Suppressor macrophage treated with lipopolysaccharide for 4 hours (primary cell): ENCODE data around the gene PGA5.
"Not testable (repeated sequence)": the region's sequence is repeated elsewhere in the genome, so short reads cannot be mapped to it uniquely, and the experiment has no call there.

Experiments
- DNase-seq: peaks from one replicate; pipeline ENCODE4 v3.0.0-alpha.2; 2020

PGA5 gene

GRCh38 chr11:61240875-61241274, at the start of gene PGA5:
Gene PGA5 (plus strand): TSS chr11:61241175. CDS start chr11:61241227, 52 bp downstream.
- not testable (repeated sequence) for DNase-seq

DNA sequence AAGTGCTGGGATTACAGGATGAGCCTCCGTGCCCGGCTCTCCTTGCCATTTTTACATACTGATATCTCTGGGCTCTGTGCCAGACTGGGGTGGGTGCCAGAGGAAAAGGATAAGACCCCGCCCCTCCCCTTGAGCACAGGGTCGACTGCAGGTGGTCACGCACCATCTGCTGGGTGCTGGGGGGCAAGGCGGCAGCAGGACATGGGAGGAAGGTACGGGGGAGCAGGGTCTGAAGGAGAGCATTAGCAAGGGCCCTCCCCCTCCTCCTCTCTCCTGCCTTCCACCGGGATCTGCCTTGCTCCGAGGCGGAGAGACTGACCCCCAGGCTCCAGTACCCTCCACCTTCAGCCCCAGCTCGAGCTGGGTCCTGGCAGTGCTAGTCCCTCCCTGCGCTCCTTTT, 47.4 kb upstream of the PGA5 start:
- no peak for DNase-seq

DNA sequence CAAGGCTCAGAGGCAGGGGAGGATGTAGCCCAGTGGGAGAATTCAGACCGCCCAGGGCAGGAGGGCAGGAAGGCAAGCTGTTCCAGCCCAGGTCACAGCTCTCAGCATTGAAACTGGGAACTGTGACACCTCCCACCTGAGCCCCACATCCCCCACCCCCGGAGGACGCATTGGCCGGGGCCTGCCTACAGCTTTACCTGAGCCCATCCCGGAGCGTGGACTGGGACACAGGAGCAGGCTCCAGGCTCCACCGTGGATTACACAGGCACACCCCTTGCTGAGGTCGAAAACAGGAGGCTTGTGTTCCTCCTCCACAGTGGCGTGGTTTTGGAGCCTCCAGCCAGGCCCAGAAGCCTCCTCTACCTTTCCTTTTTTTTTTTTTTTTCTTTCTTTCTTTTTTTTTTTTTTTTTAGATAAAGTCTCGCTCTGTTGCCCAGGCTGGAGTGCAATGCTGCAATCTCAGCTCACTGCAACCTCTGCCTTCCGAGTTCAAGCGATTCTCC, 46.8 kb upstream of the PGA5 start:
- no peak for DNase-seq

- no peak for DNase-seq
Observed at GRCh38 chr11:61194981-61195695, 45.8 kb upstream of the PGA5 start.

GRCh38 chr11:61195719-61196118, 45.3 kb upstream of the PGA5 start:
- DNase-seq, result no peak

- no peak for DNase-seq
Observed at GRCh38 chr11:61198361-61198760, 42.6 kb upstream of the PGA5 start.

DNA sequence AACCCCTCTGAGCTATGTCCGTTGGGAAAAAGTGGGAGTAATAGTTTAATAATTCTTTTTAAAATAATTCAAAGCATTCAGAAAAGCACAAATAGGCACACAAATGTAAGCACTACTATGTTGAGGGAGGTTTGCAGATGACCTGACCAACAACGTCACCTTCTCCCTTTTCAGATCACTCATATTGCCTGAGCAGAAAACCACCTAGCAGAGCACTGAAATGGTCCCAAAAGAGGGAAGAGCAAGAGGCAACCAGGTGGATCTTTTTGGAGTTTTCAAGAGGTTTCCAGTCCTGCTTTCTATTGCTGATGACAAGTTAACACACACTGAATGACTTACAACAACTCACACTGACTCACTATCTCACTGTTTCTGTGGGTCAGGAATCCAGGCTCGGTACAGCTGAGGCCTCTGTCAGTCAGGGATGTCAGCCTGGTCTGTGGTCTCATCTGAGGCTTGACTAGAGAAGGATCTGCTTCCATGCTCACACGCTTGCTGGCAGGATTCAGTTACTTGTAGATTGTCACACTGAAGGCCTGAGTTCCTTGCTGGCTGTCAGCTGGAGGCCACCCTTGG, 41.9 kb upstream of the PGA5 start:
- no peak for DNase-seq

DNA sequence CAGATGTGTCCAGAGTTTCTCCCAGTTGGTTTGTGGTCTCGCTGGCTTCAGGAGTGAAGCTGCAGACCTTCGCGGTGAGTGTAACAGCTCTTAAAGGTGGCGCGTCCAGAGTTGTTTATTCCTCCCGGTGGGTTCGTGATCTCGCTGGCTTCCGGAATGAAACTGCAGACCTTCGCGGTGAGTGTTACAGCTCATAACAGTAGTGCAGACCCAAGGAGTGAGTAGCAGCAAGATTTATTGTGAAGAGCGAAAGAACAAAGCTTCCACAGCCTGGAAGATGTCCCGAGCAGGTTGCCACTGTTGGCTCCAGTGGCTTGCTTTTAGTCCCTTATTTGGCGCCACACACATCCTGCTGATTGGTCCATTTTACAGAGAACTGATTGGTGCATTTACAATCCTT, 39.5 kb upstream of the PGA5 start:
- no peak for DNase-seq

DNA sequence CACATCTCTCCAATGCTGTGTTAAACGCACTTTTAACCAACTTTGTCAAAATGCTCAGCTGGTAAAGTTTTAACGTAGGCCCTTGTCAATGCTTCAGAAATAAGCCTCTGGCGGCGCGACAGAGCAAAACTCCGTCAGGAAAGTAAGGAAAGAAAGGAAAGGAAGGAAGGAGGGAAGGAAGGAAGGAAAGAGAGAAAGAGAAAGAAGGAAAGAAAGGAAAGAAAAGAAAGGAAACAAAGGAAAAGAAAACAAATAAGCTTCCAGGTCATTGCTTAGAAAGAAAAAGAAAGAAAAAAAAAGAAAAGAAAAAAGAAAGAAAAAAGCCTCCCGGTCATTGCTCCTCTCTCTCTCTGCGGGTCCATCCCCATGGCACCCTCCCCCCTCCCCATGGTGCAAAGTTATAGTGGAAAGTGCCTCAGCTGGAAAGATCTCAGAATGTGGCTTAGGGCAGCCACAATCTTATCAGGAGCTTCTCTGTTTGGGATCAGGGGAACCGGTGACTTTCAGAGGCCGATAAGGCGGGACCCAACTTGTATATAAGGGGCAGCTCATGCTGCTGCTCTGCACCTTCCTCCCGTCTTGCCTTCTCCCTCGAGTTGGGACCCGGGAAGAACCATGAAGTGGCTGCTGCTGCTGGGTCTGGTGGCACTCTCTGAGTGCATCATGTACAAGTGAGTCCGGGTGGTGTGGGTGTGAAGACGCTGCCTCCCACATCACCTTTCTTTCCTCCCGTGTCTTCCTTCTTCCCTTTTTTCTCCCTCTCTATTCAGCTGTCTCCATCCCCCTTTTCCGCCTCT, 37.8 kb upstream of the PGA5 start, which contains the start of gene PGA3:
PGA3 (plus strand) TSS at position 566 of the 797 bp plus-strand sequence; CDS start at position 616, 50 bp downstream.
- DNase-seq, result not testable (repeated sequence)

- not testable (repeated sequence) for DNase-seq
Observed at GRCh38 chr11:61203873-61204272, 37.1 kb upstream of the PGA5 start.

DNA sequence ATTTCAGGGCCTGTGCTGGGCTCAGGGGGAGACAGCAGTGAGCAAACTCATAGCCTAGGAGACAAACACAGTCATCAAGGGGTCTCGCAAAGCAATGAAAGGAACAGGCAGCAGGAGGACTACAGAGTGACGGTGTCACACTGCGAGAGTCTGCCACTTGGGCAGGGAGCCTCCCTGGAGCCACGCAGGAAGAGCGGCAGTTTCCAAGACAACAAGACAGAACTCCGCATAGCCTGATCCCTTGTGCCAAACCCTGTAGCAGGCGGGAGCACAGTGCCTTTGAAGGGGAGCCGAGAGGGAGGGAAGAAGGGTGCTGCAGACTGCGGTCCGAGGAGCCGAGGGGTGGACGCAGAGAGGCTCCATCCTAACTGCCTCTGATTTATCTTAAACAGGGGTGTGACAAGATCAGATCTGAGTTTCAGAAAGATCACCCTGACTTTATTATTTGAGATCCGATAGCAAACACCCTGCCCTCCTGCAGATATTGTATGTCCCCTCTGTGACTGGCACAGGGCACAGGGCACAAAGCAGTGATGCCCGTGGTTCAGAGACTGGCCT, 36.4 kb upstream of the PGA5 start:
- not testable (repeated sequence) for DNase-seq

- DNase-seq, result not testable (repeated sequence)
Observed at GRCh38 chr11:61207636-61208310, 33.2 kb upstream of the PGA5 start.

GRCh38 chr11:61210629-61211028, 30.3 kb upstream of the PGA5 start:
- DNase-seq, result not testable (repeated sequence)

GRCh38 chr11:61211327-61211952, 29.5 kb upstream of the PGA5 start:
- DNase-seq, result not testable (repeated sequence)

- DNase-seq, result not testable (repeated sequence)
Observed at GRCh38 chr11:61212202-61212601, 28.8 kb upstream of the PGA5 start.

DNA sequence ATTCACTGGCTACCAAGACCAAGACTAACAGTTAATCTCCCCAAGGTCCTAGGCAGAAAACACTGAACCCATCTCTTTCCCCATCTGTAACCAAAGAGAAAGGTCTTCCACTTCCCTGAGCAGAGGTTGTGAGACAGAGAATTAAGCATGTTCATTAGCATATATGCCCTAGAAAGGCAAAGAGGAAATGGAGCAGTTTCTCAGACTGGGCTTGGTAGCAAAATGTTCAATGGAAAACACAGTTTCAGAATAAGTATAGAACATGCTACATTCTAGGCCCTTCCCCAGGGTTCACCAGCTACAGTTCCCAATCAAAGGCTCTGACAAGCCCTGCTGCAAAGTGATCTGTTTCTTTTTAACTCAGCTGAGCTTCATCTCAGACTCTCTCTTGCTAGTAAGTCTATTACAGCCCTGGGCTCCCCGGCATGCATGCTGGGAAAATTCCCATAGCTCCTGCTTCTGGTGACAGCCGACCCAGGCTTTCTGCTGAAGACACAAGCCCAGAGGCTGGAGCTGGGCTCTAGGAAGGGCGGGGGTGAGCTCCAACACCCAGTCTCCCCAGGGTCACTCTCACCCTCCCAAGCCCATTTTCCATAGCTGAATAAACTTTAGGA, 27.2 kb upstream of the PGA5 start:
- not testable (repeated sequence) for DNase-seq

GRCh38 chr11:61218306-61218705, 22.7 kb upstream of the PGA5 start:
- not testable (repeated sequence) for DNase-seq

- not testable (repeated sequence) for DNase-seq
Observed at GRCh38 chr11:61219016-61219415, 22.0 kb upstream of the PGA5 start.

- DNase-seq, result not testable (repeated sequence)
Observed at GRCh38 chr11:61222047-61222446, 18.9 kb upstream of the PGA5 start, which contains the start of gene PGA4. Gene PGA4 (plus strand): TSS chr11:61222347. CDS start chr11:61222401, 54 bp downstream.

DNA sequence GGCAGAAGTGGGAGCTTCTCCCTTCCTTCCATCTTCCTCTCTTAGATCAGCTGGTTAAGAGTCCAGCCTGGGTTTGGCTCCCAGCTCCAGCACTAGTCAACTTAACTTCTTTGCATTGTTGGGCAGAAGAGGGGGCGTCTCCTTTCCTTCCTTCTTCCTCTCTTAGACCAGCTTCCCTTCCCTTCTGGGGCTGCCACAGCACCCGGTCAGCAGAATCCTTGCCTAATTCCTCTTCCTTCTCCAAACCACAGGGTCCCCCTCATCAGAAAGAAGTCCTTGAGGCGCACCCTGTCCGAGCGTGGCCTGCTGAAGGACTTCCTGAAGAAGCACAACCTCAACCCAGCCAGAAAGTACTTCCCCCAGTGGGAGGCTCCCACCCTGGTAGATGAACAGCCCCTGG, 18.3 kb upstream of the PGA5 start:
- DNase-seq, result not testable (repeated sequence)

GRCh38 chr11:61226457-61227137, 14.4 kb upstream of the PGA5 start:
- DNase-seq, result not testable (repeated sequence)
